ENCODE results near the gene MYL3. TPM values are rescaled to one million over a fixed set of nuclear protein-coding genes. Genes with fewer than 3 reads are reported as not detected.

Gene MYL3
- total RNA-seq, 2 experiments from 2014 or later: not detected

DNA sequence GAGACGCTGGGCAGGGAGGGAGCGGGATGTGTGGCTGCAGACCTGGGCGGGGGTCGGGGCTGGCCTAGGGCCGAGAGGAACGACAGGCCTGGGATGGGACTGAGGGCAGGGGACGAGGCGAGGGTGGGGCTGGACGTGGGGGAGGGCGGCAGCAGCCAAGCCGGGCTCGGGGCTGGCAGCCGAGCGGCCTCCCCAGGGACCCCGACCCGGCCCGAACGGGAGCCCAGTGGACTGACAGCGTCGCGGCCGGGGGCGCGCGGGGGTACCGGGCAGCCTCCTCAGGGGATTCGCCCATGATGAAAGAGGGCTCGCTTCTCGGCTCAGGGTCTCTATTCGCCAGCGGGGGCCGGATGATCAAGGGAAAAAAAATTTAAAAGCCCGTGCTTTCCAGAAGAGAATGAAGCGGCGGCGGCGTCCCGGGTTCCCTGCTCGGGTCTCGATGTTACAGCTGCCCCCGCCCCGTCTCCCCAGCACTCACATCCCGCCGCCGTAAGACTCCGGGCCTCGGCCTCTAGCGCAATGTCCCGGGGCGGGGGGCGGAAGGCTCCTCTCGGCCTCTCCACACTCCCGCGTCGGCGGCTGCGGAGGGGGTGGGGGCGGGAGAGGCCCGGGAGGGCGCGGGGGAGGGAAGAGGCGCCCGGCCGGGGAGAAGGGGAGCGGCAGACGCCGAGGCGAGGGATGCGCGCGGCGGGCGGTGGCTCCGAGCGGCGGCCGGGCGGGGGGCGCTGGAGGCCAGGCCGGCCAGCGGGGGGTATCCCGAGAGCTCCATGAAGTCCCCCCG is 18.5 kb upstream of the MYL3 start:
- ChIA-PET CTCF (interaction anchor here (0.7 to 1.0 kb wide), 2 partner anchors 28 to 34 kb away, joined by 3 read pairs; no protein-coding TSS in a partner anchor), POLR2A (no interaction called here)
- intact Hi-C loops (cut with DNase I, micrococcal nuclease): no loop called here
- Mint-ChIP-seq H3K36me3 (ENCODE audit: low read depth) (no peaks in the 10 kb centered on the region), H3K4me1 (no peaks in the 10 kb centered on the region), H3K4me3 (peak overlapping the region; percentile 36), H3K27me3 (peaks cover 31% of the 10 kb centered on the region), H3K27ac (no peak overlapping the region), H3K9me3 (ENCODE audit: low read depth) (no peaks in the 10 kb centered on the region)
- DNase-seq (peak; percentile 43), ATAC-seq (peak; percentile 38)

DNA sequence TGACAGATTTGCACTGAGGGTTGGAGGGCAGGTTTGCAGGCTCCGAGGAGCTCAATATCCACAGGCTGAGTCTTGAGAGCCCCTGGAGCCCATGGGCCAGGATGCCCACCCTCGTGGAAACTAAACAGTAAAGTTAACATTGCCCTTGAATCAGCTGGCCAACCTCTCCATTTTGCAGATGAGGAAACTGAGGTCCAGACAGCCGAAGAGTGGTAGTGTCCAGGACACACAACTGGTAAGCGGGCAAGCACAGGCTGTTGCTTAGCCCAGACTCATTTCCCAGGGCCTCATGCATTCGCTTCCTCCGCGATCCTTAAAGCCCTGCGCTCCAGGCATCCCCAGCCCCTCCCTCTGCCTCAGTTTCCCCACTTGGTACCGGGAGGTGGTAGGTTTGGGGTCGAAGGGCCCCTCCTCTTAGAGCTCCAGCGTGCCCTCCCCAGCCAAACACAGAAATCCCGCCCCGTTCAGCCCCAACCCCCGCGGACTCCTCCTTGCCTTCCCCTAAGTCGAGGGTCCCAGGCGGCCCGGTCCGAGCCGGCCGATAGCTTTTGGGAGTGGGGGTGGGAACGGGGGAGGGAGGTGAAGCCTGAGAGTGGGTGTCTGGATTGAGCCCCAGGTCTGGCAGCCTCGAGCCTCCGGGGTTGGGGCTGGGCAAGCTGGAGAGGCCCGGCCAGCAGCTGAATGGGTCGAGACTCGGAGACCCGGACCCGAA is 17.8 kb upstream of the MYL3 start:
- ChIA-PET CTCF (interaction anchor here (1.2 kb wide), 1 partner anchor 29 kb away, joined by 3 read pairs; no protein-coding TSS in a partner anchor), POLR2A (interaction anchor here (0.7 kb wide), 1 partner anchor 45 kb away, joined by 3 read pairs; no protein-coding TSS in a partner anchor)
- Mint-ChIP-seq H3K4me1 (no peaks in the 10 kb centered on the region), H3K27ac (no peak overlapping the region), H3K36me3 (ENCODE audit: low read depth) (no peaks in the 10 kb centered on the region), H3K4me3 (no peak overlapping the region), H3K9me3 (ENCODE audit: low read depth) (no peaks in the 10 kb centered on the region), H3K27me3 (peaks cover 31% of the 10 kb centered on the region)
- intact Hi-C loops (cut with DNase I, micrococcal nuclease): no loop called here
- ATAC-seq: no peak
- DNase-seq: no peak

DNA sequence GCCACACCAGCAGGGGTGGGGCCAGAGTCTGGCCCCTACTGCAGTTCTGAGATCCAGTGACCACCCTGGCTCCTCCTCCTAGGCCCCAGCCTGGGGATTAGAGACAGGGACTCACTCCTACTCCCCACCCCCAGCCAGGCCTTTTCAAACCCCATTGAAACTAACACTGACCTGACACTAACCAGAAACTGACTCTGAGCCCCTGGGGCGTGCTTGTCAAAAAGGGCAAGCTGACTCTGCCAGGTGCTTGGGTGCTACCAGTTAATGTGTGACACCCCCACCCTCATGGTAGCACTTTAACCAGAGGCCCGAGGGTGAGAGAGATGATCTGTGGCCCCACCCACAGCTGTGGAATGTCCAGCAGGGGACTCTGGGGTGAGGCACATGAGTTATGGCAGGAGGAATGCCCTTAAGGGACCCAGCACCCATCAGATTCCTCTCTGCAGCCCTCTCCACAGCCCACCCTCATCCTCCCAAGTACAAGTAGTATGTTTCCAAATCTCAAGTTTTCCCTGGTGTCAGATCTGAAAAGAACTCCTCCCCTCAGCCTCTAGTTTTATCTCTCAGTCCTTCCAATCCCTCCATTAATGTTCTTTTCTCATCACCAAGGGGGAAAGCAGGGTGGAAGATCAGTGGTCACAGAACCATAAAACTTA is 15.7 kb upstream of the MYL3 start:
- peaks cover 6% of the 10 kb centered on the region for H3K4me1 Mint-ChIP-seq
- no peaks in the 10 kb centered on the region for H3K36me3 Mint-ChIP-seq (ENCODE audit: low read depth)
- intact Hi-C loops (cut with DNase I, micrococcal nuclease): no loop called here
- ChIA-PET CTCF (interaction anchor here (1.7 kb wide), 1 partner anchor 12 kb away, joined by 10 read pairs; no protein-coding TSS in a partner anchor), POLR2A (no interaction called here)
- DNase-seq (no peak), ATAC-seq (no peak)
- no peaks in the 10 kb centered on the region for H3K9me3 Mint-ChIP-seq (ENCODE audit: low read depth)
- no peak overlapping the region for H3K27ac Mint-ChIP-seq
- H3K27me3 Mint-ChIP-seq: peaks cover 21% of the 10 kb centered on the region
- H3K4me3 Mint-ChIP-seq: no peak overlapping the region

DNA sequence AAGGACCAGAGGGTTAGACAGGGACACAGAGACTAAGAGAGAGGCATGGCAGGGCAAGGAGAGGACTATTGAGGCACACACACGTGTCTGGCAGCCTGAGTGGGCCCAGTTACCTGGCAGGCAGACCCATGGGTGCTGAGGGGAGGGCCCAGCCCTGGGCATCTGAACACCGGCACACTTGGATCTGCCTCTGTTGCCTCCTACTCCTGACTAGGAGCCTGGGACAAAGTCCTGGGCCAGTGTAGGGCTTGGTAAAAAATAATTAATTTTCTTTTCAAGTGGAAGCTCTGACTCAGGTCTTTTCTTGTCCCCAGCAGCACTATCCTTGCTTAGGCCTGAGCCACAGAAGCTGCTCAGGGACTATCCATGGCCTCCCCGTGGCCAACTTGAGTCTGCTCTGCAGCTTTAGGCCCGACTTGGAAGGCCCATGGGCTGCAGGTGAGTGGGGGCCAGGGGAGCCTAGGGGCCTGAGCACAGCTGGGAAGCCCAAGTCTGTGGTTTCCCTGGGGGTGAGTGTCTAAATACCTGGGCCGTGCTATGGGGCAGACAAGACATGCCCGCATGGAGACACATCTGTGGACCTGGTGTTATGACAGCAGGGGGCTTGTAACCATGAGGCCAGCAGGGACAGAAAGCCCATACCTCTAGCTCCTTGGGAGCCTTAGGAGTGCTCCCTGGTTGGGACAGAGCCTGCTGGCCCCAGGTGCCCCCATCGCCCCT is 14.3 kb upstream of the MYL3 start, which contains the start of gene PTH1R:
Gene PTH1R (plus strand): TSS at position 316 of the 720 bp plus-strand sequence. CDS start 5,839 bp downstream, outside the sequence.
- no peak within 1 kb of the TSS for H3K27ac Mint-ChIP-seq
- ATAC-seq: no peak
- H3K4me1 Mint-ChIP-seq: peaks cover 16% of the 10 kb centered on the region
- CTCF ChIA-PET: interaction anchor here (0.7 to 1.7 kb wide), 3 partner anchors 8 to 55 kb away, joined by 3 to 10 read pairs (median 3); no protein-coding TSS in a partner anchor
- H3K4me3 Mint-ChIP-seq: no peak within 1 kb of the TSS
- DNase-seq: no peak
- peaks cover 15% of the 10 kb centered on the region for H3K27me3 Mint-ChIP-seq
- H3K36me3 Mint-ChIP-seq (ENCODE audit: low read depth): no peaks in the 10 kb centered on the region
- intact Hi-C loops (cut with DNase I, micrococcal nuclease): no loop called here
- POLR2A ChIA-PET: no interaction called here
- no peaks in the 10 kb centered on the region for H3K9me3 Mint-ChIP-seq (ENCODE audit: low read depth)

- Mint-ChIP-seq H3K4me3 (no peak overlapping the region), H3K27ac (no peak overlapping the region), H3K36me3 (ENCODE audit: low read depth) (no peaks in the 10 kb centered on the region), H3K27me3 (peaks cover 14% of the 10 kb centered on the region), H3K4me1 (peaks cover 16% of the 10 kb centered on the region), H3K9me3 (ENCODE audit: low read depth) (no peaks in the 10 kb centered on the region)
- ChIA-PET CTCF (interaction anchor here (0.7 to 1.7 kb wide), 3 partner anchors 9 to 447 kb away, joined by 4 to 10 read pairs (median 5); no protein-coding TSS in a partner anchor), POLR2A (no interaction called here)
- ATAC-seq (no peak), DNase-seq (no peak)
- intact Hi-C loops (cut with DNase I, micrococcal nuclease): no loop called here
Observed at GRCh38 chr3:46876313-46877300, 13.4 kb upstream of the MYL3 start.

DNA sequence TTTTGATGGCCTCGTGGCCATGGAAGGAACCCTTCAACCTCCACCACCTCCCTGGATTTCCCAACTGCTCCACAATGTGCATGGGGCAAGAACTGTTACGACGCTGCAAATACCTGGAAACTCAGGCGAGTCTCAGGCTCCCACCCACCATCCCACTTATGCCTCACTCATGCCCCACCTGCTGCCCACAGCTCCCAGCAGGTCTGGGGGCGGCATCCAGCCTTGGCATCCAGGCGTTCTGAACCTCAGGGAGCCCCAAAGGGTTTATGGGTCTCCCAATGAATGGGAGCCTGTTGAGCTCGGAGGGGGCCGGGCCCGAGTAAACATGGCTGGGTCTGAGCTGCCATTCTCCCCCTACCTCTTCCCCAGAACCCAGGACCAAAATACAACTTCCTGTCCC is 12.3 kb upstream of the MYL3 start:
- CTCF ChIA-PET: no interaction called here
- DNase-seq (no peak), ATAC-seq (no peak)
- intact Hi-C loops (cut with DNase I, micrococcal nuclease): no loop called here
- H3K27ac Mint-ChIP-seq: no peak overlapping the region
- peaks cover 8% of the 10 kb centered on the region for H3K27me3 Mint-ChIP-seq
- no peak overlapping the region for H3K4me3 Mint-ChIP-seq
- POLR2A ChIA-PET: no interaction called here
- no peaks in the 10 kb centered on the region for H3K9me3 Mint-ChIP-seq (ENCODE audit: low read depth)
- peaks cover 16% of the 10 kb centered on the region for H3K4me1 Mint-ChIP-seq
- H3K36me3 Mint-ChIP-seq (ENCODE audit: low read depth): no peaks in the 10 kb centered on the region

DNA sequence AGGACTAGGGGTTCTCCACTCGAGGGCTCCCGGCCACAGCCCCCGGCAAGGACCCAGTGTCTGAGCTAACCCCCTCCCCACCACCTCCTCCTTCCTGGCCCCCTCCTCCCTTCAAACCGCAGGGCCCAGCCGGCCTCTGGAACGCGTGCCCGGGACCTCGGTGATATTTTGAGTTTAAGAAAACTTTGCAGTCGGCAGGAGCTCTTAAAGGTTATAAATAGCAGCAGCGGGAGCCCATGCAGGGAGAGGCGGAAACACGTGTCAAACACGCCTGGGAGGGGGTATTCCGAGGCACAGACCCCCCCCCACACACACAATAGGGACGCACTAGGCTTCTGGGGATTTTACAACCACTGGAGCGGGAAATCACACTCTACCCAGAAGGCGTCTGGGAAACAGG is 11.2 kb upstream of the MYL3 start:
- no peak overlapping the region for H3K4me3 Mint-ChIP-seq
- no peaks in the 10 kb centered on the region for H3K9me3 Mint-ChIP-seq (ENCODE audit: low read depth)
- H3K36me3 Mint-ChIP-seq (ENCODE audit: low read depth): no peaks in the 10 kb centered on the region
- DNase-seq (no peak), ATAC-seq (no peak)
- intact Hi-C loops (cut with DNase I, micrococcal nuclease): no loop called here
- ChIA-PET CTCF (no interaction called here), POLR2A (no interaction called here)
- peaks cover 2% of the 10 kb centered on the region for H3K27me3 Mint-ChIP-seq
- H3K4me1 Mint-ChIP-seq: peaks cover 16% of the 10 kb centered on the region
- no peak overlapping the region for H3K27ac Mint-ChIP-seq

GRCh38 chr3:46873521-46873920 is 10.3 kb upstream of the MYL3 start:
- Mint-ChIP-seq H3K36me3 (ENCODE audit: low read depth) (no peaks in the 10 kb centered on the region), H3K4me1 (peaks cover 16% of the 10 kb centered on the region), H3K27ac (no peak overlapping the region), H3K9me3 (ENCODE audit: low read depth) (no peaks in the 10 kb centered on the region), H3K27me3 (peaks cover 2% of the 10 kb centered on the region), H3K4me3 (no peak overlapping the region)
- CTCF ChIA-PET: interaction anchor here (0.7 to 1.4 kb wide), 4 partner anchors 125 to 256 kb away, joined by 3 read pairs; no protein-coding TSS in a partner anchor
- intact Hi-C loops (cut with DNase I, micrococcal nuclease): no loop called here
- POLR2A ChIA-PET: no interaction called here
- ATAC-seq (no peak), DNase-seq (no peak)

GRCh38 chr3:46871222-46871621 is 8.0 kb upstream of the MYL3 start:
- Mint-ChIP-seq H3K9me3 (ENCODE audit: low read depth) (no peaks in the 10 kb centered on the region), H3K4me1 (peaks cover 16% of the 10 kb centered on the region), H3K4me3 (no peak overlapping the region), H3K36me3 (ENCODE audit: low read depth) (no peaks in the 10 kb centered on the region), H3K27ac (no peak overlapping the region), H3K27me3 (peaks cover 2% of the 10 kb centered on the region)
- ATAC-seq: no peak
- POLR2A ChIA-PET: interaction anchor here (0.6 kb wide), 1 partner anchor 187 kb away, joined by 3 read pairs; no protein-coding TSS in a partner anchor
- intact Hi-C loops (cut with DNase I, micrococcal nuclease): no loop called here
- CTCF ChIA-PET: interaction anchor here (1.1 to 1.7 kb wide), 4 partner anchors 20 to 38 kb away, joined by 3 to 5 read pairs (median 4); no protein-coding TSS in a partner anchor
- DNase-seq: no peak

- Mint-ChIP-seq H3K27me3 (peaks cover 2% of the 10 kb centered on the region), H3K36me3 (ENCODE audit: low read depth) (no peaks in the 10 kb centered on the region), H3K4me3 (no peak overlapping the region), H3K27ac (no peak overlapping the region), H3K9me3 (ENCODE audit: low read depth) (no peaks in the 10 kb centered on the region), H3K4me1 (peaks cover 16% of the 10 kb centered on the region)
- no peak for DNase-seq
- intact Hi-C loops (cut with DNase I, micrococcal nuclease): no loop called here
- ATAC-seq: no peak
- CTCF ChIA-PET: interaction anchor here (1.5 kb wide), 1 partner anchor 39 kb away, joined by 5 read pairs; no protein-coding TSS in a partner anchor
- POLR2A ChIA-PET: interaction anchor here (0.5 kb wide), 1 partner anchor 1032 kb away, joined by 3 read pairs; no protein-coding TSS in a partner anchor
Observed at GRCh38 chr3:46870651-46871050, 7.4 kb upstream of the MYL3 start.
